Measurements from ENCODE around the gene USB1.

- TF ChIP-seq CTCF (IDR thresholded peaks at IDR 0.05) (no peak), POLR2A (IDR thresholded peaks at IDR 0.05) (no peak), EP300 (IDR thresholded peaks at IDR 0.05; ENCODE audit: low read depth) (no peak)
Observed at GRCh38 chr16:57961538-57961937, 39.7 kb upstream of the USB1 start.
